ENCODE data around the gene DNAI7. TPM values are rescaled to one million over a fixed set of nuclear protein-coding genes. Genes with fewer than 3 reads are reported as not detected.

DNAI7 gene
- total and polyA plus RNA-seq, 7 donors, result 0.13 to 1.2 (median 0.73) TPM; not detected in 3

GRCh38 chr12:25099010-25099409, 96.0 kb downstream of the DNAI7 start:
- H3K27me3 ChIP-seq, result no peaks in the 10 kb centered on the region
- H3K4me3 ChIP-seq, result no peak overlapping the region
- H3K27ac ChIP-seq, result no peak overlapping the region
- no peak for DNase-seq
- no peaks in the 10 kb centered on the region for H3K36me3 ChIP-seq
- no peaks in the 10 kb centered on the region for H3K9me3 ChIP-seq
- H3K4me1 ChIP-seq, result no peaks in the 10 kb centered on the region
- 89 to 94% methylated on average over 2 of the region's 2 CpGs for WGBS, 2 donors
- intact Hi-C loops (cut with DNase I), result no loop called here
- no peak for TF ChIP-seq POLR2A (IDR thresholded peaks at IDR 0.05)
- no peak for TF ChIP-seq EP300 (IDR thresholded peaks at IDR 0.05)
- TF ChIP-seq POLR2AphosphoS5 (IDR thresholded peaks at IDR 0.05), result no peak
- TF ChIP-seq CTCF (IDR thresholded peaks at IDR 0.05), result no peak

GRCh38 chr12:25089738-25090137, 105.2 kb downstream of the DNAI7 start:
- Histone ChIP-seq H3K36me3 (no peaks in the 10 kb centered on the region), H3K4me3 (no peak overlapping the region), H3K9me3 (no peaks in the 10 kb centered on the region), H3K27me3 (no peaks in the 10 kb centered on the region), H3K4me1 (no peaks in the 10 kb centered on the region), H3K27ac (no peak overlapping the region)
- TF ChIP-seq CTCF (IDR thresholded peaks at IDR 0.05) (no peak), POLR2AphosphoS5 (IDR thresholded peaks at IDR 0.05) (no peak), POLR2A (IDR thresholded peaks at IDR 0.05) (no peak), EP300 (IDR thresholded peaks at IDR 0.05) (no peak)
- 10 to 22% methylated on average over 2 of the region's 2 CpGs for WGBS, 2 donors
- intact Hi-C loops (cut with DNase I), result no loop called here
- DNase-seq, result no peak

- no peaks in the 10 kb centered on the region for H3K9me3 ChIP-seq
- 78 to 85% methylated on average over 10 of the region's 10 CpGs for WGBS, 2 donors
- no peak overlapping the region for H3K27ac ChIP-seq
- H3K27me3 ChIP-seq, result no peaks in the 10 kb centered on the region
- TF ChIP-seq CTCF (IDR thresholded peaks at IDR 0.05), result no peak
- no peak for TF ChIP-seq EP300 (IDR thresholded peaks at IDR 0.05)
- no peak for TF ChIP-seq POLR2A (IDR thresholded peaks at IDR 0.05)
- no peaks in the 10 kb centered on the region for H3K4me1 ChIP-seq
- H3K36me3 ChIP-seq, result no peaks in the 10 kb centered on the region
- DNase-seq, result no peak
- intact Hi-C loops (cut with DNase I), result no loop called here
- H3K4me3 ChIP-seq, result no peak overlapping the region
Observed at GRCh38 chr12:25087596-25087995, 107.4 kb downstream of the DNAI7 start.

- no peak for DNase-seq
- H3K36me3 ChIP-seq, result no peaks in the 10 kb centered on the region
- H3K4me1 ChIP-seq, result no peaks in the 10 kb centered on the region
- no peak overlapping the region for H3K4me3 ChIP-seq
- no peak overlapping the region for H3K27ac ChIP-seq
- H3K9me3 ChIP-seq, result no peaks in the 10 kb centered on the region
- WGBS, 2 donors, result 72 to 86% methylated on average over 2 of the region's 2 CpGs
- no peak for TF ChIP-seq CTCF (IDR thresholded peaks at IDR 0.05)
- no peak for TF ChIP-seq EP300 (IDR thresholded peaks at IDR 0.05)
- no peak for TF ChIP-seq POLR2A (IDR thresholded peaks at IDR 0.05)
- TF ChIP-seq POLR2AphosphoS5 (IDR thresholded peaks at IDR 0.05), result no peak
- intact Hi-C loops (cut with DNase I), result no loop called here
- no peaks in the 10 kb centered on the region for H3K27me3 ChIP-seq
Observed at GRCh38 chr12:25084816-25085215, 110.1 kb downstream of the DNAI7 start.

GRCh38 chr12:25083211-25083610, 111.7 kb downstream of the DNAI7 start:
- Histone ChIP-seq H3K4me3 (no peak overlapping the region), H3K9me3 (no peaks in the 10 kb centered on the region), H3K36me3 (no peaks in the 10 kb centered on the region), H3K4me1 (no peaks in the 10 kb centered on the region), H3K27me3 (no peaks in the 10 kb centered on the region), H3K27ac (no peak overlapping the region)
- TF ChIP-seq POLR2AphosphoS5 (IDR thresholded peaks at IDR 0.05) (no peak), POLR2A (IDR thresholded peaks at IDR 0.05) (no peak), CTCF (IDR thresholded peaks at IDR 0.05) (no peak), EP300 (IDR thresholded peaks at IDR 0.05) (no peak)
- intact Hi-C loops (cut with DNase I), result no loop called here
- DNase-seq, result no peak
- WGBS, 2 donors, result 66 to 69% methylated on average over 5 of the region's 5 CpGs

All from sigmoid colon (tissue), 7 donors.